Fibroblast of skin of scalp (primary cell): ENCODE results near the gene TMEM239.
"Not testable (repeated sequence)": the region's sequence is repeated elsewhere in the genome, so short reads cannot be mapped to it uniquely, and the experiment has no call there.

ENCODE experiments used
- DNase-seq: peaks from one replicate; pipeline ENCODE4 v3.0.0-alpha.2; 2013

Gene TMEM239

DNA sequence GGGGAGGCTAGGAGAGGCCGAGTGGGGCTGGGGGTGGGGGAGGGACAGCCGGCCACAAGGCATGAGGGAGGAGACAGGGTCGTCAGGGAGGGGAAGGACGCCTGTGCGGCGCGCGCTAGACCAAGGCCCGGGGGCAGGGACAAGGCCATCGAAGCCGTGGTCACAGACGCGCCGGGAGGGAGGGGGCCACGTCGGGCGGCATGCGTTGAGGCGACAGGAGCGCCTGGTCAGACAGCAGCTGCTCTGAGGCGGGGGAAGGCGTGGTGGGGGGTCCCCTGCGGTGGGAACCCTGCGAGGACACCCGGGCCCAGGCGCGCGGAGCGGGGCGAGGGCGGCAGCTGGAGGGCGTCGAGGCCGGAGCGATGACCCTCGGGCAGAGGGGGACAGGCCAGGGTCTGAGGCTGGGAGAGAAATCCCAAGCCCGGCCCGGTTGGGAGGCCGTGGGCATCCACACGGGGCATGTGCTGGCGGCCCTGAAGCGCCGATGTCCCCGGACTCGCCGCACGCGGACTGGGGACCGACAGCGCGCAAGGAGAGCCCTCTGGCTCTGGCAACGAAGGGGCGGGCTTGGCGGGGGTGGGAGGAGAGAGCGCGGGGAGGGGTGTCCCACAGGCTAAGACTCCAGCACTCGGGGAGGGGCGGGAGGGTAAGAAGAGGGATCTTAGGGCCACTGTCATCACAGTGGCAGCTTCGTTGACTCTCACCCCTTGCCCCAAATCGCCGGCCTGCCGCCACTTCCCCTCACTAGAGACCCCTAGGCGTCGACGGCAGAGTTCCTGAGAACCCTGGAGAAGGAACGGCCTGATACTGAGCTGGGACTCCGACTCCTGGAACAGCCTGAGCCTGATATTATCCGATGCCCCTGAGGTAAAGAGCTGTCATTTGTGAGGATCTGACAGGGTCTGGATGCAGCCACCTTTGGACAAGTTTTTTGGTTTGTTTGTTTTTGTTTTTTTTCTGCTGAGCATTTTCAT, 5.0 kb downstream of the TMEM239 start:
- no peak for DNase-seq

DNA sequence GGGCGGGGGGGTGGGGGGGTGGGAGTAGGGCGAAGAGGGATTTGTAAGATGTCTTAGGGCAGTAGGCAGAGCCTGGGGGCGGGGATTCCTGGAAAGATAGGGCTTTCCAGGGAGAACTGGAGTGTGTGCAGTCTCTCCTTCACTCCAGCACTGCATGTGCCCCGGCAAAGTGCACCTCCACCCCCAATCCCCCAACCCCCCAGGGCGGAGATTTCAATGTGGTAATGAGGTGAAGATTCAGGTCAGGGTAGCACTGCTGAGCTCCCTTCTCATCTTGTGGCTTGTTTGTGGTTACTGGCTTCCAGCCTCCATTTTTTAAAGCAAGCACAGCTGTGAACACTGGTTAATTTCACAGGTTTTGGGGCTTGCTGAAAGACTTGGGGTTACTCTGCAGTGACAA, 5.9 kb downstream of the TMEM239 start:
- peak; percentile 31 for DNase-seq

DNA sequence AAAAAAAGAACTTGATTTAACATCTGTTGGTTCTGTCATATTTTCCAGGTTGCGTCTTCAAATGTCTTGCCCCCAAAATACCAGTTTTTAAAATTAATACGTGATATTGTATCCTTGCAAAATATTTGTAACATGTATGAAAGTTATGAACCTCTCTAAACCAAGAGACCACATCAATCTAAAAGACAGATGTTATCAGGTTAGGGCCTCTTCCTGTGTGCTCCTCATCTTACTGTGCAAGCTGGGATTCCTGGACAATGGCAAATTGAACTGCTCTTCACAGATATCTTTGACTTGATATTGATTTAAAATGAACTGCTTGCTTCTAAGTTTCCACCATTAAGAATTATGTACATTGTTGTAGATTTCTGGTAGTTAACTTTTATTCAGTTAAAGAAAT, 9.6 kb downstream of the TMEM239 start:
- DNase-seq: no peak

DNA sequence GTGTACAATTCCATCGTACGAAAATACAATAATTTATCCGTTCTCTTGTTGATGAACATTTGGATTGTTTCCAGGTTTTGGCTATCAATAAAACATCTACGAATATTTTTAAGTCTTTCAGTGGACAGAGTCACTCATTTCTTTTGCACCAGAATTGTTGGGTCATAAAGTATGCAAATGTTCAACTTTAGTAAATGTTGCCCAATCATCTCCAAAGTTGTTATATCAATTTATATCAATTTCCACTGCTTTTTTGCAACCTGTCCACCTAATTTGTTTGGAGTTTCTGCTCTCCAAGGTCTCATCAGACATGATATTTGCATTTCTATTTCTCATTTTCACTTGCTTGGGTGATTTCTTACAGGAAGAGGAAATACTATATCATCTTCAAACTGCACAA, 10.5 kb downstream of the TMEM239 start:
- no peak for DNase-seq

DNA sequence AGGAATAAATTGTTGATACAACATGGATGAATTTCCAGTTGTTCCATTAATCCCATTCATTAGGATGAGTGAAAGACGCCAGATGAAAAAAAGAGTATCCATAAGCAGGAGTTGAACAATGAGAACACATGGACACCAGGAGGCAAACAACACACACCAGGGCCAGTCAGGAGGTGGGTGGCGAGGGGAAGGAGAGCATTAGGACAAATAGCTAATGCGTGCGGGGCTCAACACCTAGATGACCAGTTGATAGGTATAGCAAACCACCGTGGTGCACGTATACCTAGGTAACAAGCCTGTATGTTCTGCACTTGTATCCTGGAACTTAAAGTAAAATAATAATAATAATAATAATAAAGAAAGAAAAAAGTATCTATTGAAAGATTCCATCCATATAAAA, 13.2 kb downstream of the TMEM239 start:
- DNase-seq: no peak

DNA sequence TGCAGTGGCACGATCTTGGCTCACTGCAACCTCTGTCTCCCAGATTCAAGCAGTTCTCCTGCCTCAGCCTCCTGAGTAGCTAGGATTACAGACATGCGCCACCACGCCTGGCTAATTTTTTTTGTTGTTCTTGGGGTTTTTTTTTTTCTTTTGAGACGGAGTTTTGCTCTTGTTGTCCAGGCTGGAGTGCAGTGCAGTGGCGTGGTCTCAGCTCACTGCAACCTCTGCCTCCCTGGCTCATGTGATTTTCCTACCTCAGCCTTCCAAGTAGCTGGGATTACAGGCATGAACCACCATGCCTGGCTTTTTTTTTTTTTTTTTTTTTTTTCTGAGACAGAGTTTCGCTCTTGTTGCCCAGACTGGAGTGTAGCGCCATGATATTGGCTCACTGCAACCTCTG, 15.0 kb downstream of the TMEM239 start:
- not testable (repeated sequence) for DNase-seq

DNA sequence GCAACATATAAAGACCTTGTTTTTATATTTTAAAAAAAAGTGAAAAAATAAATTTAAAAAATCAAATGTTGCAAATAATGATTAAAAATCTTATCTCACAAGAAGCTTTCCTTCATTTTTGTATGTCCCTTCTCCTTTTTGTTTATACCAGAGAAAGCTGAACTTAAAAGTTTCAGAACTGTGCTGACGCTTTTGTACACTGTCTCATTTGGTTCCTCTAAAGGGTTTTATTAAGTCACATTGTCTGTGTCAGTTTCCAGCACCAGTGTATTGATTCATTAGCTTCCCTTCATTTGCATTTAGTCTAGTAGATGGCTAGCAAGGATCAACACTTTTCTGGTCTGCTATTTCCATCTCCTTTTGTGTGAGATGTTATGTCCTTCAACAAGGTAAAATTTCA, 17.6 kb downstream of the TMEM239 start:
- DNase-seq: no peak

DNA sequence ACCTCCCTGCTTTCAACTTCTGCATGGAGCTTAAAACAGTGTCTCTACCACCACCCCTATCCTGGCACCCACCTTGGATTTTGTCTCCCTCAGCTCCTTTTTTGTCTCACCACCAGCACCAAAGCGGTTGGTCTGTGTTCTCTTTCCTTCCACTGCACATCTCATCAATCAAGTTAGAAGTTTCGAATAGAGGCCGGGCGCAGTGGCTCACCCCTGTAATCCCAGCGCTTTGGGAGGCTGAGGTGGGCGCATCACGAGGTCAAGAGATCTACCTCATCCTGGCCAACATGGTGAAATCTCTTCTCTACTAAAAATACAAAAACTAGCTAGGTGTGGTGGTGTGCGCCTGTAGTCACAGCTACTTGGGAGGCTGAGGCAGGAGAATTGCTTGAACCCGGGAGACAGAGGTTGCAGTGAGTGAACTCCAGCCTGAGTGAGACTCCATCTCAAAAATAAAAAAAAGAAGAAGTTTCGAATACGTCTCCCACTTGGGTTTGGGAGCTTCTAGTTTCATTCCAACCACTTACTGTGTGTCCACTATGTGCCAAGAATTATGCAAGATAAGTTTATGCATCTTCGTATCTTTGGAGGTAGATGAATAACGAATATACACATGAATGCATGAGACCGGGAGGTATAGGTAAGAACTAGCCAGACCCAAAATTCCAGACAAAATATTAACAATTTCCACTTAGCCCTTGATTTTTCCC, 18.4 kb downstream of the TMEM239 start:
- no peak for DNase-seq

DNA sequence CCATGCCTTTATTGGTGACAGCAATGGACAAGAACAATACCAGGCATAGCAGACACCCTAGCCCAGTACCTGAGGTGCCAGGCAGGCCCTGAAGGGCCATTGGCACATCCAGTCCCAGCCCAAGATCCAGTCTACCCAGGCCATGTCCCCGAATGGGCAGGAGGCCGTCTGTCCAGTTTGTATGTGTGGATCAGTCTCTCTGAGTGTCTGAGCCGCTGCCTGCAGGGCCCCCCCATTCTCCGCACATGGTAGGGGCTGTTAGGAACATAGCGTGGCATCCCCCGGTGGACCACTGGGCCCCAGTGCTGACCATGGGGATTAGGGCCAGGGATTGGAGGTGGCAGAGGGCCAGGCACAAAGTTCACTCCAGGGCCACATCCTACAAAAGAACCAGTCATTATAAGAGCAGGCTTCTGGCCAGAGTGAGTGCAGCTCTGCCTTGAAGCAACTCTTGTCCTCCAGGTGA, 19.2 kb downstream of the TMEM239 start:
- no peak for DNase-seq

DNA sequence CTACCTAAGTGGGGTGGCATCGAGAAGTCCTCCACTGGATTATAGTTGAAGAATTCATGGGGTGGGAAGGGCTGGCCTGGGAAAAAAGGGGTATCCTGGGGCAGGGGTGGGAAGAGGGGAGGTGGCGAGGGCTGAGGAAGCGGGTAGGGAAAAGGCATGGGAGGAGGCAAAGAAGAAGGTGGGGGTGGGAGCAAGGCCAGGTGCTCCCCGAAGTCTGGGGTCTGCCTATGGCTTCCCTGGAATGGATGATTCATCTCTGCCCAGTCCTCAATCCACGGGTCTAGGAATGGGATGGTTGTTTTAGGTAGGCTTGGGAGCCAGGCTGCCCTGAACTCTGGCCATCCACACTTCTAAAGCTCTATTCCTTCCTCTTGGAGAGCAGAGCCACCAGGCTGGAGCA, 19.9 kb downstream of the TMEM239 start:
- DNase-seq: no peak

DNA sequence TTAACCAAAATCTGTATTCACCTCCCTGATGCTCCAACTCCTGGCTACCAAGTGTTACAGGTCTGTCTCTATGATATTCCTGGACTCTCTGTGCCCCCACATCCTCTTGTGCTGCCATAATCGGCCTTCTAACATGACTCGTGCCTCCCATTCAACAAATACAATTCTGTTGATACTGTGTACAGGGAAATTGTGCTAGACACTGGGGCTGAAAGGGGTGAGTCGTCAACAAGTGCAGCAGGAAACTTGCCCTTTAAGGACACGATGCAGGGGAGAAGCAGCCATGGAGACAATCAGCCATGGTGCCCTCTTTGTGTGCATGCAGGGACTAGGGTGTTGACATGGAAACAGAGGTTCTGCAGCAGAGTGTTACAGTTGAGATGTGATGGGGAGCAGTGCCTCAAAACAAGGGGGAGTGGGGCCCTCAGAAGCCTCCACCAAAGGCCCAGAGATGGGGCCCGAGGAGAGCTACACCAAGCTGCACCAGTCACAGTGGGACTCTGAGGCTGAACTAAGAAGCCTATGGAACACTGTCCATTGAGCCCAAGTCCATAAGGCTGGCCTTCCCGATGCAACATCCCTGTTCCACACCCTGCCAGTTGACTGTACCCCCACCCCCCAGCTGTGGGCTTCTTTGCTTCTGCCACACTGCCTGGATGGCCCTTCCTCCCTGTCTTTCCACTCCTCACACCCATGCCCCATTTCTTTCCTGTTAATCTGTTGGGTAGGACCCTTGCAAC, 21.2 kb downstream of the TMEM239 start:
- DNase-seq: no peak

DNA sequence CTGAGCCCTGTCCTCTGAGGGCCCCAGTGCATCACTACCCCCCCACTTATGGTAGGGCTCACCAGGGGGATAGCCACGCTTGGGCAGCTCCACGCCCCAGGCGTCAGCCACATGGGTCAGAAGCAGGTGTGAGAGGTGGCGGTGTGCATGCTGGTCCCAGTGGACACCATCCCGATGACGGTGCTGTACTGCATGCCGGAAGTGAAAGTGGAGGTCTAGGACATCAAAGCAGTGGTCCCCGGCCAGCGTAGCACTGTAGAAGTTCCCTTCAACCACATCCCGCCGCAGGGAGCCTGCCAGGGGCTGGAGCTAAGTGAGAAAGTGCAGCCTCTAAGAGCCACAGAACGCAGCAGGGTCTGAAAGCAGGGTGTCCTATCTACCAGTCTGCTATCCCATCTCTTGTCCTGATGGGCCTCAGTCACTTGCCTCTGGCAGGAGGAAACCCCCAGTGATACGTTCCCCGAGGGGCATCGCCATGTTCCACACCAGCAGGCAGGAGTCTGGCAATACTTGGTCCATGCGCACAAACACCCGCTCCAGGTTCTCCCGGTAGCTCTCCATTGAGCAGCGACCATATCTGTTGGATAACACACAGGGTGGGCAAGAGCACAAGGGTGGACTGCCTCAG, 22.1 kb downstream of the TMEM239 start:
- DNase-seq: no peak

DNA sequence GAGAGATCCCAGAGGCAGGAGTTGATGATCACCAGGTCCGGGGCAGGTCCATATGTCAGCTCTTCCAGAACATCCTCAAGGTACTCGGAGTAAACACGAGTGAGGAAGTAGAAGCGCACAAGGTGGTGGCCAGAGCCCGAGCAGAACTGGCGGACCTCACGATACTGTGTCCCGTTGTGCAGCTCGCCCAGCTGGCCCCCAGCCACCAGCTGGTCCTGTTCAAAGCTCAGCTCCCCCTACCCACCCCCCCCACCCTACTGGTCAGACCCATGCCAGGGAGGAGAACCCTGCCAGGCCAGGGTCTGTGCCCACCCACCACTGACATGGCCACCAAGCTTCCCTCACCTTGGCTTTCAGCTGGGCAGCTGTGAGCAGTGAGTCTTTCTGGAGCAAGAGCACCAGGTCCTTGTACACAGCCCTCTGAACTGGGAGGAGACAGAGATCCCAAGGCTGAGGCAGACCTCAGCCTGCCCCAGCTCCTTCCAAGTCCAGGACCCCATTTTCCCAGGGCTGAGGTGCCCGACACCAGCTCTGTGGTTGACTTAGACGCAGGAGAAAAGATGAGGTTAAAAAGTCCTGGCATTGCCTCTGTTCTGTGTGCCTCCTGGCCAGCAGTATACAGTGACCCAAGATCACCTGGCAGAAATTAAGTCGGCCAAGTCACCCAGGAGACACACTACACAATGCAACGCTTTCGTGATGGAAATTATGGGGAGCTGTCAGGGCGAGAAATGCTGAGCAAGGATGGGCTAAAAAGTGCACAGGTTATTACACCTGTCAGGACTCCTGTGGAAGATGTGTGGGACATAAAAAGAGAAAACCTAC, 22.9 kb downstream of the TMEM239 start:
- DNase-seq: no peak

DNA sequence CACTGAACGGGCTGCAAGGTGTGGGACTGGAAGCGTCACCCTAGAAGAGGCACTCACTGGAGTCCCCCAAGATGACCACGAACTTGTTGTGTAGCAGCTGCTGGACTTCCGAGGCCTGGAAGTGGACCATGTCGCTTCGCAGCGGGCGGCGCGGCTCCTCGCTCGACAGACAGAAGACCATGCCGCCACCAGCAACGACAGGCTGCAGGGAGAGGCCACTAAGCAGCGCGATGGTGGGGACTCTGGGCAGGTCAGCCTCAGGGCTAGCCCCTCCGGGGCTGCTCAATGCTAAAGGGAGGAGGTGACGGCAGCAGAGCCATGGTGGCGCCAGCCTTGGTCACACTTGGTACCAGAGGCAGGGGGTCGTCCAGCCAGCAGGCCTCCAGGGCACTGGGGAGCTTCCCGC, 23.6 kb downstream of the TMEM239 start:
- no peak for DNase-seq

DNA sequence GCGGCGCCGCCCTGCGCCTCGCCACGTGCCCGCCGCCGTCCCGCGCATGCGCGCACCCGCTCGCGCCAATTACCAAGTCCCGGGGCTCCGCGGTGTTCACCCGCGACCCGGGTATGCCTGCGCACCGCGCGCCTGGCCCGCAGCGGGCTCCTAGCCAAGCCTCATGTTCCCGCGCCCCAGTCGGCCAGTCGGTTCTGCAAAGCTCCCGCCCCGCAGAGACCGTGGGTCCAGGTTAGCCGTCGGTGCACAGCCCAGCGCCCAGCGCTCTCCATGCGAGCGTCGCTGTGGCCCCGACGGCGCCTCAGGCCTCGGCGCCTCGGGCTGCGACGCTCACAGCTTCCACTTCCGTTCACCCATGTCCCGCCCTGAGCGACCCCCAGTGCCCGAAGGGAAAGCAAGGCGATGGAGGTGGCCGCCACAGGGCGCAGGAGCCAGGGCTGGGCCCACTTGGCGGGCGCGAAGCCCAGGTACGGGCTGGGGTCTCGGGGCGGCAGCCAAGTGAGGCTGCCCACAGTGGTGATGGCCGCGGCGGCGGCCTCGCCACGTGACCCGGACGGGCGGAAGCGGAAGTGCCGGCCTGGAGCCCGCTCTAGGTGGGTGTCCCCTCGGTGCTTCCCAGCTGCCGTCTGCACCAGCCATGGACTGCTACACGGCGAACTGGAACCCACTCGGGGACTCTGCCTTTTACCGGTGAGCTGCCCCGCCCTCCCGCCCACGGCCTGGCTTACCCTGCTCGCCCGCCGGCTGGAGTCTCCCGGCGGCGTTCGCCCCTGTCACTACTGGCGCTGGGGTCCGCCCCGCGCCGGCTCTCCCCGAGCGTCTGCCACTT, 24.2 kb downstream of the TMEM239 start, which contains the start of the genes PCED1A and VPS16:
PCED1A (minus strand) TSS at position 518 of the 829 bp plus-strand sequence. CDS start 743 bp downstream, outside the sequence.
VPS16 (plus strand) TSS at position 608 of the 829 bp plus-strand sequence; CDS start at position 638, 30 bp downstream.
- peak; percentile 89 for DNase-seq

DNA sequence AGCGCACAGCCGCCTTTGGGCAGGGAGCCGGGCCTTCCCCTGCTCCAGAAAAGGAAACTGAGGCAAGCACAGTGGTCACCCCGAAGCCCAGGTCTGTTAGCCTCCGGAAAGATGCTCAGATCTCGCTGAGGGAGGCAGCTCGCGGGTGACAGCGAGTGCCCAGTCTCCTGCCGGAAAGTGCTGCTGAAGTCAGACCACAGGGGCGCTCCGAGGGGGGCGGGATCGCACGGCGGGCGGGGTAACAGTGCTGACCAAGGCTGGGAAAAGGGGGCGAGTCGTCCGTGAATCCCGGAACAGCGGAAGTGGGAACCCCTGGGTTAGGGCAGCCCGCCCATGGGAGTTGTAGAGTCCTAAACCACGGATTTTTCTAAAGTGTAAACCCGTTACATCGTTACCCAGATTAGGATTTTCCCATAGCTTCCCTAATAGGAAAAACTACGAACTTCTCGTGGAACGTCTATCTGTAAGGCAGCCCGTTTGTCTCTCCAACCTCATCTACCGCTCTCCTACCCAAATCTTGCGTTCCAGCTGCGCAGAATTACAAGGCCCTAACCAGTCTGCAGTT, 24.9 kb downstream of the TMEM239 start:
- peak; percentile 68 for DNase-seq

DNA sequence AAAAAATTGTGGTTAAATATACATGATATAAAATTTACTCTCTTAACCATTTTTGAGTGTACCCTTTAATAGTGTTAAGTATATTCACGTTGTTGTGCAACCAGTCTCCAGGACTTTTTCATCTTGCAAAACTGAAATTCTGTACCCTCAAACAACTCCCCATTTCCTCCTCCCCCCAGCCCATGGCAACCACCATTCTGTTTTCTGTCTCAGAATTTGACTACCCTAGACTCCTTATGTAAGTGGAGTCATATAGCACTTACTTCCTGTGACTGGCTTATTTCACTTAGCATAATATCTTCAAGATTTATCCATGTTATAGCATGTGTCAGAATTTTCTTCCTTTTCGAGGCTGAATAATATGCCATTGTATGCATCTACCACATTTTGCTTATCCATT, 29.4 kb downstream of the TMEM239 start:
- DNase-seq: no peak

DNA sequence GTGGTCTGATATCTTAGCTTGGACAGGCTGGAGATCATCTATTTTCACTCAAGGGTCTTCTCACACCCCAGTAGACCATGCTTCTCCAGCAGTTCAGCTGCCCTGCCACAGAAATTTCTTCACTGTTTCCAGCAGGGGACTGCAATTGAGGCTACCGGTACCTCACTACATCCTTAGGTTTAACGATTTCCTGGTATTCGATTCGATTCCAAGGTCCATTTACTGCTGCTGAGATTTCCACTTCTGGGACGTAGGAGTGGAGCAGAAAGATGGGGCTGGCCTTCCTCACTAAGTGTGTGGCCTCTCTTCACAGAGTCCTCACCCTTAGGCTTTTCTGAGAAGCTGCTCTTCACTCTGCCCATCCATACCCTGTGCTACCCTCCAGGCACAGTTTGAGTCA, 30.5 kb downstream of the TMEM239 start:
- no peak for DNase-seq

DNA sequence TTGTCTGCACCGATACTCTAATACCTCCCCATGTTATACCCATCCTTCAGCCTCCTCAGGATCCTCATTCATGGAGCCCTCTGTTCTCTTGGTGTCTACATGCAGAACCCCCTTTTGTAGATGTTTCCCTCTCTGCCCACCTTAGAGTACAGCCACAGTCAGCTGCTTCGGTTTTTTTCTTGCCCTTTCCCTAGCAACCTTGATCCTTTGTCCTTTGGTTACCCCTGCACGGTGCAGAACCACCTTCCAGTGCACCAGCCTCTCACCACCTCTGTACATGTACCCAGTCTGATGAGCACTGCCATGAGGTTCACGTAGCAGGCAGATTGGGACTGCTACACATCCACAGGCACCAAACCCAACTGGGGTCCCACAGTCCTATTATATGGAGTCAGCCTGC, 31.6 kb downstream of the TMEM239 start:
- DNase-seq: no peak

DNA sequence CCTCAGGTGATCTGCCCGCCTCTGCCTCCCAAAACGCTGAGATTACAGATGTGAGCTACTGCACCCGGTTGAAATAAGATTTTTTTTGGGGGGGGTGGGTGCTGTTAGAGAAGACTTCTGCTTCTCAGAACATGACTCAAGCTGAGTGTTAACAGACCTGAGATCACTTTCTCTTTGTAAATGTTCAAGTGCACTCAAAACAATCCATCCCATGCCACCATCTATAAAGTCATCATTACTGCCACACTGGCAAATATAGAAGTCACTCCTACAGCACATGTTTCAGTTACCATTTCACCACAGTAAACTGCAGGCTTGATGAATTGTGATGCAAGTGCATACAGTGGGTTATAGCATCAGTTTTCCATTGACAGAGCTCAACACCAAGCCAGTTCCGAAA, 33.4 kb downstream of the TMEM239 start:
- DNase-seq: no peak
